HUDEP-2 (cell line): ENCODE measurements around the gene CD40.
"Not testable (repeated sequence)": the region's sequence is repeated elsewhere in the genome, so short reads cannot be mapped to it uniquely, and the experiment has no call there.

Source experiments
- DNase-seq, 76 experiments: peaks; one replicate each; lab custom pipeline; 2025; ENCODE audit not compliant: unreplicated experiment in 76 of 76; lab: John Stamatoyannopoulos, UW

CD40 gene

DNA sequence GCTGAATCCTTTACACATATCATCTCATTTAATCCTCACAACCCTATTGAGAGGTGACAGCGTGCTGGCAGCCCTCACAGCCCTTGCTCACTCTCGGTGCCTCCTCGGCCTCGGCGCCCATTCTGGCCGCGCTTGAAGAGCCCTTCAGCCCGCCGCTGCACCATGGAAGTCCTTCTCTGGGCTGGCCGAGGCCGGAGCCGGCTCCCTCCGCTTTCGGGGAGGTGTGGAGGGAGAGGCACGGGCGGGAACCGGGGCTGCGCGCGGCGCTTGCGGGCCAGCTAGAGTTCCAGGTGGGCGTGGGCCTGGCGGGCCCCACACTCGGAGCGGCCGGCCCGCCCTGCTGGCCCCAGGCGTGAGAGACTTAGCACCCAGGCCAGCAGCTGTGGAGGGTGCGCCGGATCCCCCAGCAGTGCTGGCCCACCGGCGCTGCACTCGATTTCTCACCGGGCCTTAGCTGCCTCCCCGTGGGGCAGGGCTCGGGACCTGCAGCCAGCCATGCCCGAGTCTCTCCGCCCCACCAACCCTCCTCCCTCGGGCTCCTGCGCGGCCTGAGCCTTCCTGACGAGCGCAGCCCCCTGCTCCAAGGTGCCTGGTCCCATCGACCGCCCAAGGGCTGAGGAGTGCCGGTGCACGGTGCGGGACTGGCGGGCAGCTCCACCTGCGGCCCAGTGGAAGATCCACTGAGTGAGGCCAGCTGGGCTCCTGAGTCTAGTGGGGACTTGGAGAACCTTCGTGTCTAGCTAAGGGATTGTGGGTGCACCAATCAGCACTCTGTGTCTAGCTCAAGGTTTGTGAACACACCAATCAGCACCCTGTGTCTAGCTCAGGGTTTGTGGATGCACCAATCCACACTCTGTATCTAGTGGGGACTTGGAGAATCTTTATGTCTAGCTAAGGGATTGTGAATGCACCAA is 26.2 kb upstream of the CD40 start:
- not testable (repeated sequence) for DNase-seq

DNA sequence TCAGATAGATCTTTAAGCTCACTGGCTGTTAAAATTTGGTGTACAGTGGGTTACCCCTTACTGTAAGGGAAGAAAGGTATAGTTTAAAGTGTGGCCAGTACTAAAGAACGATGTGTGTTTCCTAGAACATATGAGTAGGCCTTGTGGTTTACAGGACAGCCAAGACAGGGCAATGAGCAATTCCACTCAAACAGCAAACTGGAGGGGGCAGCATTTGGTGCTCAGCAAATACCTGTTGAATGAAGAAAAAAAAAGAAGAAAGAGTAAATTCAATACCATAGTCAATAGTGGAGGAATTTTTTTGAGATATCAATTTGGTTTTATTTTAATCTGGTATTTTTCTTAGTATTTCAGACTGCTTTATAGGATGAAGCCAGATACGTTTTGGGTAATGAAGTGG is 24.6 kb upstream of the CD40 start:
- DNase-seq = no peak

DNA sequence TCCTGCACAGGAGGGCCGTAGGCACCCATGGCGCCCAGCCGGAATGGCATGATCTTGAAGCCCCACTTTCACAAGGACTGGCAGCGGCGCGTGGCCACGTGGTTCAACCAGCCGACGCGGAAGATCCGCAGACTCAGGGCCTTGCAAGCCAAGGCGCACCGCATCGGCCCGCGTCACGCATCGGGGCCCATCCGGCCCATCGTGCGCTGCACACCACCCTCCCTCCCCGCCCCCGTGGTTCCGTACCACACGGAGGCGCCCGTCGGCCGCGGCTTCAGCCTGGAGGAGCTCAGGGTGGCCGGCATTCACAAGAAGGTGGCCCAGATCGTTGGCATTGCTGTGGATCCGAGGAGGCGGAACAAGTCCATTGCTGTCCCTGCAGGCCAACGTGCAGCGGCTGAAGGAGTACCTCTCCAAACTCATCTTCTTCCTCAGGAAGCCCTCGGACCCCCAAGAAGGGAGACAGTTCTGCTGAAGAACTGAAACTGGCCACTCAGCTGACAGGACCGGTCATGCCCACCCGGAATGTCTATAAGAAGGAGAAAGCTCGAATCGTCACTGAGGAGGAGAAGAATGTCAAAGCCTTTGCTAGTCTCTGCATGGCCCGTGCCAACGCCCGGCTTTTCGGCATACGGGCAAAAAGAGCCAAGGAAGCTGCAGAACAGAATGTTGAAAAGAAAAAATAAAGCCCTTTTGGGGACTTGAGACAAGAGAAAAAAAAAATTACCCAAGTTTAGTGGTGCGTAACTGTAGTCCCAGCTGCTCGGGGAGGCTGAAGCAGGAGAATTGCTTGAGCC is 18.4 kb upstream of the CD40 start:
- DNase-seq = no peak

DNA sequence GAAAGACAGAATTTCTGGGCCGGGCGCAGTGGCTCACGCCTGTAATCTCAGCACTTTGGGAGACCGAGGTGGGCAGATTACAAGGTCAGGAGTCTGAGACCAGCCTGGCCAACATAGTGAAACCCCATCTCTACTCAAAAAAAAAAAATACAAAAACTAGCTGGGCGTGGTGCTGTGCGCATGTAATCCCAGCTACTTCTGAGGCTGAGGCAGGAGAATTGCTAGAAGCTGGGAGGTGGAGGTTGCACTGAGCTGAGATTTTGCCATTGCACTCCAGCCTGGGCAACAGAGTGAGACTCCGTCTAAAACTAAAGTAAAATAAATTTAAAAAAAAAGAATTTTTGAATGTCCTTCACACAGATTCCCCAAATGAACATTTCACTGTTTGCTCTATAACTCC is 17.7 kb upstream of the CD40 start:
- DNase-seq = not testable (repeated sequence)

DNA sequence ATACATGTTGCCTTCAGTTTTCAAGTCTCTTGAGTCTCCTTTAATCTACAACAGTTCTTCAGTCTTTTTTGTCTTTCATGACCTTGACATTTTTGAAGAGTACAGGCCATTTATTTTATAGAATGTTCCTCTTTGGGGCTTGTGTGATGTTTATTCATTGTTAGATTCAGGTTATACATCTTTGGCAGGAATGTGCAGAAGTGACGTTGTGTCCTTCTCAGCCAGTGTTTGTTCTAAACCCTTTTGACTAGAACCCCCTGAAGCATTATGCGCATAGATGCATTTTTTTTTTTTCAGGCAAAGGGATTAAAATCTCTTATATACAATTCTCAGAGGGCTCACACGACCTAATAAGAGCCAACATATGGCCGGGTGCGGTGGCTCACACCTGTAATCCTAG is 17.1 kb upstream of the CD40 start:
- DNase-seq = no peak

DNA sequence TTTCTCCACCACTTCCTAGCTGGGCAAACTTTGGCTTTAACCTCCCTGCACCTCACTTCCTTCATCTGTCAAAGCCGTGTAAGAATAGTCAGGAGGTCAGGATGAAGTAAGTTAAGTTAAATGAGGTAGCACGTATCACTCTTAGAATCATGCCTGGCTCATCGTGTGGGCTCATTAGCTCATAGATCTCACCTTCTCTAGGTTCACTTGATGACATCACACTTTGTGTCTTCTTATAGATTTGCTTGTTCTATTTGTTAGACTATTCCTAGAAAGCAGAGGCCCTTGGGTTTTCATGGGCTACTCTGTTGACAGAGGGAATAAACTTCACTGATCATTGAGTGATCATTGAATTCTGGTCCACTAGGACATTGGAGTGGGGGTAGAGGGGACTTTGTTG is 16.2 kb upstream of the CD40 start:
- DNase-seq = no peak

DNA sequence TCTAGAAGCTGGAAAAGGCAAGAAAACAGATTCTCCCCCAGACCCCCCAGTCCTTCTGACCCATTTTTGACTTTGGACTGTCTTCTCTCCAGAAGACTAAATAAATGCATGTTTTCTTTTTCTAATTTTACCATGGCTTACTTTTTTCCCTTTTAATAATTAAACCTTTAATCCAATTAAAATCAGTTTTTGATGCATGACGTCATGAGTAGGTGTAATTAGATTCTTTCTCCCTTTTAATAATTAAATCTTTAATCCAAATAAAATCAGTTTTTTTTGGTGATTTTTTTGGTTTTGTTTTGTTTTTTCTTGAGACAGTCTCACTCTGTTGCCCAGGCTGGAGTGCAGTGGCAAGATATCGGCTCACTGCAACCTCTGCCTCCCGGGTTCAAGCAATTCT is 15.2 kb upstream of the CD40 start:
- DNase-seq = no peak

DNA sequence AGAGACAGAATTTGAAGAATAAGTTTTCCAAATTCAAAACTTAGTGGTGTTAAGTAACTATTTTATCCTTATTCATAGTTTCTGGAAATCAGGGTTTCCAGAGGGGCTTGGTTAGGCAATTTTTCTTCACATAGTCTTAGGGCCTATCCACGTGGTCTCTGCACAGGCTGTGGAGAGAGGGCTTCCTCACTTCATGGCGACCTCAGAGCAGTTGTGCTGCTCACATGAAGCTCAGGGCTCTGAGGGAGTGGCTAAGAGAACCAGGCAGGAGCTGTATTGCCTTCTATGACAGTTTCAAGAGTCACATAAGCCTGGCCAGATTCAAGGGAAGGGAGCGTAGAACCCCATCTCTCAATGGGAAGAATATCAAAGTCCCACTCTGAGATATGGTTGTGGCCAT is 13.9 kb upstream of the CD40 start:
- DNase-seq = no peak

DNA sequence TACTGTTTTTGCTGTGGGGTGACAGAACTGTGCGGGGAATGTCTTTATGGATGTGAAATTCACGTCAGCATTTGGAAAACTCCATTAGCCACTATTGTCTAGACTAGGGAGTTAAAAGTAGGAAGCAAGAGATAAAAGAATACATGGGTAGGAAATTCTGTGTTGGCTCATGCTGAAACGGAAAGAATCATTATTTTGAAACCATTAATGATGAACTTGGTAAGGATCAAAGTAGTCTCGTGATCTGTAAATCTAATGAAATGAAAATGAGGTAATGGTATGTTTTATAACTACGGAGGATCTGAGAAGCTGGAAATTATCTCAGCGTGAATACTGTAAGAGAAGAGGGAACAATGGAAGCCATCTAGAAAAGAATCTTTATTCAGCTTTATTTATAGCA is 11.1 kb upstream of the CD40 start:
- no peak for DNase-seq

DNA sequence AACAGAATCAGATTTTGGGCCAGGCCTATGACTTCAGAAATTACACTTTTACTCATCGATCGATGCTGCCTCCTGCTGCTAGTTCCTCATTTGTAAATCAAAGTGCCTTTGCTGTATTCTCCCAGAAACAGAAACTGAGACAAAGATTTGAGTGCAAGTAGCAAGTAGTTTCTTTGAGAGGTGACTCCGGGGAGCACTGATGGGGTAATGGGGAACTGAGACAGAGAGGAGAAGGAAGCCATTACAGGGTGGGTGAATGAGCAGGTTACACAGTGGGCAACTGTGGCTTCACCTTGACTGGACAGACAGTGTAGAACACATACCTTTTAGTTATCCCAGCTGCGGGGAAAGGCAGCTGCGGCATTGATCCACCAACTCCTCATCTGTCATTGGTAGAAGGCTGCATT is 9.7 kb upstream of the CD40 start:
- no peak for DNase-seq

DNA sequence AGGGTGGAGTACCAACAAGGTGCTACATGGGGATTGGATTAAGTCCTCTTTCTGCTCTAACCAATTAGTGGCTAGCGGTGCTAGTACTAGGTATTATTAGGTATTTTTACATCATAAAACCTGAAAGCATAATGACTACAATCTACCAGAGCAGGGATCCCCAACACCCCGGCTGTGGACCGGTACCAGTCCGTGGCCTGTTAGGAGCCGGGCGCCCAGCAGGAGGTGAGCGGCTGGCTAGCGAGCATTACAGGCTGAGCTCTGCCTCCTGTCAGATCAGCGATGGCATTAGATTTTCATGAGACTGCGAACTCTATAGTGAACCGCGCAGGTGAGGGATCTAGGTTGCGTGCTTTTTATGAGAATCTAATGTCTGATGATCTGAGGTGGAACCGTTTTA is 9.1 kb upstream of the CD40 start:
- no peak for DNase-seq

DNA sequence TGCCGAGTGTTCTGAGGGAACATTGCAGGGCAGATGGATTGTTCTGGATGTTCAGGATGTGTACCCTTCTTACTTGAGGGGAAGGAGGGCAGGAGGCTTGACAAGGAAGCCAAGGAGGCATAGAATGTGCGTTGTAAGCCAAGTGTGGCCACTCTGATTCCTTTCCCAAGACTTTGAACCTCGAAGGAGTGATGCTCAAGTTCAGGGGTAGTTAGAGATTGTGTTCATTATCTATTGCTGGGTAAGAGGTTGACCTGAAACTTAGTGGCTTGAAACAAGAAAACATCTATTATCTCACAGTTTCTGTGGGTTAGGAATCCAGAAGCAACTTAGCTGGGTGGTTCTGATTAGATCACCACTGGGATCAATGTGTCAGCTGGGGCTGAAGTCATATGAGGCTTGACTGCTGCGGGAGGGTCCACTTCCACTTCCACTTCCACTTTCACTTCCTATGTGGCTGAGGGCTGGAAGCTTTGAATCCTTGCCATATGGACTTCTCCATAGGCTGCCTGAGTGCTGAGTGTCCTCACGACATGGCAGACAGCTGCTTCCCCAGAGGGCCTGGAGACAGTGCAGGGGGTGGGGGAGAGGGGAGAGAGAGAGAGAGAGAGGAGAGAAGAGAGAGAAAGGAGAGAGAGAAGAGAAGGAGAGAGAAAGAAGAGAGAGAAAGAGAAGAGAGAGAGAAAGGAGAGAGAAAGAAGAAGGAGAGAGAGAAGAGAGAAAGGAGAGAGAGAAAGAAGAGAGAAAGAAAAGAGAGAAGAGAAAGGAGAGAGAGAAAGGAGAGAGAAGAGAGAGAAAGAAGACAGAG is 6.9 kb upstream of the CD40 start:
- DNase-seq = peak in 1 of 76 experiments; percentile 1

DNA sequence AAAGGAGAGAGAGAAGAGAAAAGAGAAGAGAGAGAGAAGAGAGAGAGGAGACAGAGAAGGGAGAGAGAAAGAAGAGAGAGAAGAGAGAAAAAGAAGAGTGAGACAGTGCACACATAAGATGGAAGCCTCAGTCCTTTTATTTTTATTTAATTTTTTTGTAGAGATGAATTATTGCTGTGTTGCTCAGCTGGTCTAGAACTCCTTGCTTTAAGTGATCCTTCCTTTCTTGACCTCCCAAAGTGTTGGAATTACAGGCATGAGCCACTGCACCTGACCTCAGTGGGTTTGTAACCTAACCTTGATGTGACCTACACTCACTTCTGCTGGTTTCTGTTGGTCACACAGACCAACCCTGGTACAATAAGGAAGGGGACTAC is 6.3 kb upstream of the CD40 start:
- no peak for DNase-seq

DNA sequence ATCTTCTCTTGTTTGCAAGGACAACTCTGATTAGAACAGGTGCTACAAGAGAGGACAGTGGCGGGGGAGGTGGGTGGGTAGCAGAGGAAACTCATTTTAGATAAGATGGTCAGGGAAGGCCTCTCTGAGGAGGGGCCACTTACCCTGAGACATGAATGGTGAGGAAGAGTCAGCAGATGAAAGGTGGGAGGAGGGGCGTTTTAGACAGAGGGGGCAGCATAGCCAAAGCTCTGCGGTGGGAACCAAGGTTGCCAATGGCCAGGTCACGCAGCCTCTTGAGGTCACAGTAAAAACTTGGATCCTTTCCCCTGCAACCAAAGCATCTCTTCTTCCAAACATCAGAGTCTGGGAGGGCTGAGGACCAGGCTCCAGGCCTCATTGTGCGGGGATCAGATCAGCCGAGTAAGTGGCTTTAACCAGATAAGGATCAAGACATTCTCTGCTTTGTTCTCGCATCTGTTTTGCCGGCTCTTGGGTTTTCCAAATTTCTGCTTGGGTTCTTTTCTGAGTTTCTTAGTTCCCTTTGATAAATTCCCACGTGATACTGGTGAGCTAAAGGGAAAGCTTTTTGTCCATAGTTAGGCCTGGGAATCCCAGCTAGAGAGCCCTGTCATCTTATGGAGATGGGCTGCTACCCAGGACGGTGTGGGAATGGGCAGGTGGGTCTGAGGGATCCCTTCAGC is 5.5 kb upstream of the CD40 start:
- no peak for DNase-seq

DNA sequence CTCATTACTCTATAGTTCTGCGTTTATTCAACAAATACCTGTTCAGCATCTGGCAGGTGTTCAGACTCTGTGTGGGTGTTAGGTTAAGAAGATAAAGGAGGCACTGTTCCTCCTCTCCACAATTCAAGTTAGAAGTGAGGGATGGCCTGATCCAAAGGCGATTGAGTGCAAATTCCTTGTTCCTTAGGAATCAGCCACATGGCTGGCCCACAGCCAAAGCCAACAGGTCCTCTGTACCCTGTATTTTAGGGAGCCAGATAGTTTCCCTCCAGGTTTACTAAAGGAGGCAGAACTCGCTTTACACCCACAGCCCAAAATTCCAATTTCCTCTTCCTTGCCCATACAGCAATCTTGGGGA is 5.0 kb upstream of the CD40 start:
- no peak for DNase-seq

DNA sequence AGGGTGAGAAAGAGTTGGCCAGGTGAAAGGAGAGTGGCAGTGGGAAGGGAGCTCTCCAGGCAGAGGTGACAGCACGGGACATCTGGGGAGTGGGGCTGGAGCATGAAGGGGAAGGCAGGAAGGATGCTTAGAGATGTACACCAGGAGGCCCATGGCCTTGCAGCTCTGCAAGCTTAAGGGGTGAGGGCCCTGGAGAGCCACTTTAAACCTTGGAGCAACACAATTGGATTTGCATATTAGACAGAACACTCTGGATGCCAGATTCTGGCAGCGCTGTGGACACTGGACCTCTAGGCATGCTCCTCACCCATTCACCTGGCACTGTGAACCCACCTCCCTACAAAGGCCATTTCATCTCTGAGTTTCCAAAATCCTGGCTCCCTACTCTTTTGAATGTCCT is 3.7 kb upstream of the CD40 start:
- DNase-seq = no peak

DNA sequence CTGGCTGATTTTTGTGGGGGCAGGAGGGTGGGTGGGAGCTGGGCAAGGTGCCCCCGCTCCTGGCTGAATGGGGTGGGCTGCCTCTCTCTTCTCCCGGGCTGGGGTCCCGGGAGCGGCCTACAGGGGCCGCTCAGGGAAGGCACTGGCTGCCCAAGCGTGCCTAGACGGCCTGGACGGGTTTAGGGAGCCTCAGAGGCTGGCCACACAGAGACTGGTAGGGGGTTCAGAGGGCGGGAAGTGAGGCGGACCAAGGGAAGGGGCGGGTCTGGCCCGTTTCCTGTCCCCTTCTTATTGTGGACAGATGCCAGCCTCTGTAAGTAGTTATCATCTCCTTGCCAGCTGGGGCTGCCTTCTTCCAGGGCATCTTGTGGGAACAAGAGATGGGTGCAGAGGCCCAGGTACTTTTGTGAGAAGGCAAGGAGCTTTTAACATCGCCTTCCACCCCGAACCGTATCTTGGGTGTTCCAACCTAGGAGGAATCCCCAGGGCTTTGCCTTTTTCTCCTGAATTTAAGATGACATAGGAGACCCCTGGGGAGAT is 437 bp downstream of the CD40 start:
- DNase-seq = peak in 16 of 76 experiments; percentile 3 to 31 (median 20)

DNA sequence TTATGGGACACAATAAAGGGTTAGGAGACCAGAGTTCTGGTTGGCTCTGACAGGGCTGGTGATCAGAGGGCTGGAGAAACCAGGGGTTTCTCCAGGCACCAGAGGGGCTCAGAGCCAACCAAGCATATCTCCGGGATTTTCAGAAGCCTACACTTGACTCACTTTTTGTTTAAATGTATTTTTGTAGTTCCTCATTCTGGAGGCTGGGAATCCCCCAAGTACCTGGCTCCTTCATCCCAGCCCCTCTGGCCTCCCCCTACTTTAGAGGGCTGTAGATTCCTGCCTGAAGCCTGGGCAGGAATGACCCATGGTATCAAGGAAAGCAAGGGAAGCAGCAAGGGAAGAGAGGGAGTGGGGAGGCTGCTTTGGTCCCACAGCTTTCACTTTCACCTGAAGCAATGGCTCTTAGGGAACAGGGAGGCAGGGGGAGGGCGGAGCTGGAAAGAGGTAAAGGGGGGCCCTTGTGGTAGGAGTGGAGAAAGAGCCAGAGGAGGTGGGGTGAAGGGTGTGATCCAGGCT is 973 bp downstream of the CD40 start:
- no peak for DNase-seq

DNA sequence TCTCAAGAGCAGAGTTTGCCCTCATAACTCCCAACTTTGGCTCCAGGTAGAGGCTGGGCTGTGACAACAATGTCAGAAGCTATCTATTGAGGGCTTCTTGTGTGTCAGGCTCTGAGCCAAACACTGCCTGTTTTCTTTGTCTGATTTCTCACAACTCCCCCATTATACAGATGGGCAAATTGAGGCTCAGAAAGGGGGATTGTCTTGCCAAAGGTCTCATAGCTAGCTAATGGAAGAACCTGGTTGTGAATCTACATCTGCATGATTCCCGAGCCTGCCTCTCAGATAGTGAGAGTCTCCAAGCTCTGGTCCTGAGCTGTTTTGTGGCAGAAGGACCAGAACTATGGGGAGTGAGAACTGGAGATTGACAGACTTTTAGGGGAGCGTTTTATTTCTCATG is 1.4 kb downstream of the CD40 start:
- no peak for DNase-seq

DNA sequence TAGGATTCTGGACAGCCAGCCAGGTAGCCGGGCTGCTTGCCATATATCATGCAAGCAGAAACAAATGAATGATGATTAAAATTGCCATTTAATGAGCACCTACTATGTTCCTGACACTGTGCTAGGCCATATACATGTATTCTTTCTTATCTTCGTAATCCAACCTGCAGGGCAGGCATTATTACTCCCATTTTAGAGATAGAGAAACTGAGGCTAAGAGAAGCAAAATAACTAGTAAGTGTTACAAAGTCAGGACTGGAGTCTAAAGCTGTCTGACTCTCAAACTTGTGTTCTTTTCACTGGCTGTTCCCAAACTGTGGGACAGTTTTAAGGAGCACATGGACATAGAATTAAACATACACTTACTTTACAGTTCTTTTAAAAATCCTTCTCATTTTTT is 2.0 kb downstream of the CD40 start:
- no peak for DNase-seq
